Neural progenitor cell (in vitro differentiated cells): ENCODE results near the gene ABO. TPM values are rescaled to one million over a fixed set of nuclear protein-coding genes. Genes with fewer than 3 reads are reported as not detected.
A peak's percentile ranks its signal among the peaks of the same experiment; 100 is the strongest.

ENCODE experiments used
- DNase-seq: peaks from one replicate; pipeline ENCODE4 v3.0.0-alpha.2; 2016; ENCODE audit warnings: low spot score
- H2AFZ ChIP-seq: fragments of 200-600 bp; sonication (generic); replicated peaks from 2 replicates; pipeline ENCODE4 v1.6.1; 2016; ENCODE audit warnings: antibody characterized with exemption
- H3F3A ChIP-seq: fragments of 200-600 bp; sonication (generic); 2 replicates; pipeline ENCODE4 v1.6.1; 2016; ENCODE audit warnings: antibody characterized with exemption, low read depth
- H3K27ac ChIP-seq: fragments of 200-600 bp; sonication (generic); 2 replicates; pipeline ENCODE4 v1.5.1; 2016; ENCODE audit warnings: mild to moderate bottlenecking
- H3K27me3 ChIP-seq: fragments of 200-600 bp; sonication (generic); 2 replicates; pipeline ENCODE4 v1.6.1; 2016; ENCODE audit warnings: mild to moderate bottlenecking, moderate library complexity
- H3K36me3 ChIP-seq: fragments of 200-600 bp; sonication (generic); 2 replicates; pipeline ENCODE4 v1.5.1; 2016
- H3K4me1 ChIP-seq: fragments of 200-600 bp; sonication (generic); 2 replicates; pipeline ENCODE4 v1.6.1; 2016; ENCODE audit warnings: mixed run types
- H3K4me2 ChIP-seq: fragments of 200-600 bp; sonication (generic); 2 replicates; pipeline ENCODE4 v1.6.1; 2016
- H3K4me3 ChIP-seq: fragments of 200-600 bp; sonication (generic); 2 replicates; pipeline ENCODE4 v1.5.1; 2016
- H3K79me2 ChIP-seq: fragments of 200-600 bp; sonication (generic); 2 replicates; pipeline ENCODE4 v1.6.1; 2016; ENCODE audit warnings: low read depth
- H3K9ac ChIP-seq: fragments of 200-600 bp; sonication (generic); 2 replicates; pipeline ENCODE4 v1.6.1; 2016
- H3K9me3 ChIP-seq: fragments of 200-600 bp; sonication (generic); 2 replicates; pipeline ENCODE4 v1.5.1; 2016; ENCODE audit warnings: low read depth
- H4K20me1 ChIP-seq: fragments of 200-600 bp; sonication (generic); 2 replicates; pipeline ENCODE4 v1.6.1; 2016; ENCODE audit warnings: low read depth
- H3K27ac Mint-ChIP-seq: 3 replicates; pipeline ENCODE4 v1.8.0; 2021; ENCODE audit warnings: mixed read lengths
- H3K27me3 Mint-ChIP-seq: 2 replicates; pipeline ENCODE4 v1.8.0; 2022; ENCODE audit warnings: low read depth, mild to moderate bottlenecking, inconsistent platforms, moderate library complexity, mixed read lengths; ENCODE audit not compliant: insufficient read depth
- H3K36me3 Mint-ChIP-seq: 3 replicates; pipeline ENCODE4 v1.8.0; 2021; ENCODE audit warnings: mixed read lengths
- H3K4me1 Mint-ChIP-seq: 3 replicates; pipeline ENCODE4 v1.8.0; 2021; ENCODE audit warnings: mixed read lengths
- H3K4me3 Mint-ChIP-seq: 3 replicates; pipeline ENCODE4 v1.8.0; 2021; ENCODE audit warnings: mild to moderate bottlenecking, moderate library complexity, mixed read lengths
- H3K9me3 Mint-ChIP-seq: 3 replicates; pipeline ENCODE4 v1.8.0; 2020; ENCODE audit warnings: mixed read lengths
- EZH2 ChIP-seq: fragments of 200-600 bp; sonication (generic); IDR thresholded peaks from 2 replicates; pipeline ENCODE4 v1.6.1; 2017; ENCODE audit warnings: antibody characterized with exemption, mild to moderate bottlenecking, moderate library complexity
- EZH2phosphoT487 ChIP-seq: fragments of 200-600 bp; sonication (generic); IDR thresholded peaks from 2 replicates; pipeline ENCODE4 v1.6.1; 2017; ENCODE audit warnings: antibody characterized with exemption
- total RNA-seq: library from RNA; depleted of rRNA; stranded (reverse); fragments of >200 nt; gene quantifications from 2 replicates; pipeline ENCODE4 v1.2.3, GENCODE V29; 2015; ENCODE audit warnings: low replicate concordance
- TF ChIP-seq, protein P1 (sequence below): fragments of 200-600 bp; sonication (generic); IDR thresholded peaks from 2 replicates; pipeline ENCODE4 v1.5.1; 2017; ENCODE audit warnings: antibody characterized with exemption, mild to moderate bottlenecking

The ABO gene
- total RNA-seq, 1 donor from 2014 or later = not detected

DNA sequence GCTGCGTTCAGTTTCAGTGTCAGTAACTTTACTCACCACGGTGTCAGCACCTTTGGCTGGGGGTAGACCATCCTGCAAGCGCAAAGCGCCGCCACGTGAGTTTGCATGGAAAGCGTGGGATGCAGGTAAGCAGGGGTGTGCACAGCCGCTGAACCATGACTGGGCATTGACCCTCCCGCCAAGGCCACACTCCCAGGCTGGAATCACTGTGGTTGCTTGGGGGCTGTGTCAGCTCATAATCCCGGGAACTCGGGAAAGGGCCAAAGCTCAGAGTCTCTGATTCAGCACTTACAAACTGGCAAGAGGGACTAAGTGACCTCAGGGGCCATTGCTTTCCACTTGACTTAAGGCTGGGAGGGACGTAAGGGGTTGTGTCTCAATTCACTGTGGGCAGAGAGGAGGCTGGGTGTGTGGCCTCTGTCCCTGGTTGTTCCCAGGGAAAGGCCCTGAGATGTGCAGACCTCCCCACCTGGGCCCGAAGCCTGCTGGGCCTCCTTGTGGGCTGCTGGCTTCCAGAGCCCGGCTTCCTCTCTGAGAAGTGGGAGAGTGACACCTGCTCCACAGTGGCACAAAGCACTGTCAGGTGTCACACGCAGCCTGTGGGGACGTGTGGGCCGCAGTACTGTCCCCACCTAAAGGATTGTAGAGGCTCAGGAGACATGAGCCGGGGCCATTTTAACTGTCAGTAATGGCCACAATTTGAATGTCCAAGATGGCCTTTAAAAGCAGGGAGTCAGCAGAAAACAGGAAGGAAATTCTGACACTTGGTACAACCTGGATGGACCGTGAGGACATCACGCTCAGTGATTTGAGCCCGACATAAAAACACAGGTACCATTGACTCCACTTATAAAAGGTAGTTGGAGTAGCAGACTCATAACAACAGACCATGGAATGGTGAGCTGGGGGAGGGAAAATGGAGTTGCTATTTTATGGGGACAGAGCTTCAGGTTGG lies 16.7 kb downstream of the ABO start:
- H3K79me2 ChIP-seq = no peaks in the 10 kb centered on the region
- no peaks in the 10 kb centered on the region for H3K36me3 ChIP-seq
- peak overlapping the region; percentile 57 for H2AFZ ChIP-seq
- H4K20me1 ChIP-seq = no peaks in the 10 kb centered on the region
- H3K4me3 Mint-ChIP-seq = no peak overlapping the region
- H3K4me1 ChIP-seq = peaks cover 8% of the 10 kb centered on the region
- H3K9me3 ChIP-seq = no peaks in the 10 kb centered on the region
- H3K4me2 ChIP-seq = no peak overlapping the region
- no peak overlapping the region for H3K27ac ChIP-seq
- no peak for DNase-seq
- H3K9me3 Mint-ChIP-seq = no peaks in the 10 kb centered on the region
- H3F3A ChIP-seq = no peaks in the 10 kb centered on the region
- H3K9ac ChIP-seq = no peak overlapping the region
- no peaks in the 10 kb centered on the region for H3K36me3 Mint-ChIP-seq
- no peak overlapping the region for H3K4me3 ChIP-seq
- TF ChIP-seq, protein P1, sequence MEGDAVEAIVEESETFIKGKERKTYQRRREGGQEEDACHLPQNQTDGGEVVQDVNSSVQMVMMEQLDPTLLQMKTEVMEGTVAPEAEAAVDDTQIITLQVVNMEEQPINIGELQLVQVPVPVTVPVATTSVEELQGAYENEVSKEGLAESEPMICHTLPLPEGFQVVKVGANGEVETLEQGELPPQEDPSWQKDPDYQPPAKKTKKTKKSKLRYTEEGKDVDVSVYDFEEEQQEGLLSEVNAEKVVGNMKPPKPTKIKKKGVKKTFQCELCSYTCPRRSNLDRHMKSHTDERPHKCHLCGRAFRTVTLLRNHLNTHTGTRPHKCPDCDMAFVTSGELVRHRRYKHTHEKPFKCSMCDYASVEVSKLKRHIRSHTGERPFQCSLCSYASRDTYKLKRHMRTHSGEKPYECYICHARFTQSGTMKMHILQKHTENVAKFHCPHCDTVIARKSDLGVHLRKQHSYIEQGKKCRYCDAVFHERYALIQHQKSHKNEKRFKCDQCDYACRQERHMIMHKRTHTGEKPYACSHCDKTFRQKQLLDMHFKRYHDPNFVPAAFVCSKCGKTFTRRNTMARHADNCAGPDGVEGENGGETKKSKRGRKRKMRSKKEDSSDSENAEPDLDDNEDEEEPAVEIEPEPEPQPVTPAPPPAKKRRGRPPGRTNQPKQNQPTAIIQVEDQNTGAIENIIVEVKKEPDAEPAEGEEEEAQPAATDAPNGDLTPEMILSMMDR = no peak
- TF ChIP-seq EZH2phosphoT487 (no peak), EZH2 (no peak)
- peaks cover 3% of the 10 kb centered on the region for H3K4me1 Mint-ChIP-seq
- H3K27me3 Mint-ChIP-seq = peaks cover 4% of the 10 kb centered on the region
- no peaks in the 10 kb centered on the region for H3K27me3 ChIP-seq
- no peak overlapping the region for H3K27ac Mint-ChIP-seq

DNA sequence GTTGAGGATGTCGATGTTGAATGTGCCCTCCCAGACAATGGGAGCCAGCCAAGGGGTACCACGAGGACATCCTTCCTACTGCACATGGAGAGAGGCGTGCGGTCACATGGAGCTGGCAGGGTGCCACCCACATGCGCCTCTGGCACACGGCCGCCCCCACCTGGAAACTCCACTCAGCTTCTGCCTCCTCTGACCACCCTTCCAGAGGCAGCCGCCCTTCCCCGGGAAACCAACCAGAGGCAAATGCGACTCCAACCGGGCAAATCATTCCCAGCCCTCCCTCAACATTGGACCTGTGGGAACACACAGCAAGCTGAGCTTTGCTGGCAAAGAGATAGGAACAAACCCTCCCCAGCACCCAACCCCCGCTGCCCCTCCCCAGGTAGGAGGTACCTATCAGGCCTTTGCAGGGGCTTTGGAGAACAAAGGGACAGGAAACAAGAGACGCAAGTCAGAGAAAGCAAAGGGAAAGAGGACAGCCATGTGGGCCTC lies 17.5 kb downstream of the ABO start:
- Mint-ChIP-seq H3K36me3 (no peaks in the 10 kb centered on the region), H3K9me3 (no peaks in the 10 kb centered on the region), H3K4me1 (peaks cover 3% of the 10 kb centered on the region), H3K27me3 (peaks cover 6% of the 10 kb centered on the region), H3K4me3 (no peak overlapping the region), H3K27ac (no peak overlapping the region)
- H3K4me1 ChIP-seq = peaks cover 8% of the 10 kb centered on the region
- H3K36me3 ChIP-seq = no peaks in the 10 kb centered on the region
- H3K4me2 ChIP-seq = no peak overlapping the region
- DNase-seq = no peak
- TF ChIP-seq, protein P1 = no peak
- no peak for TF ChIP-seq EZH2phosphoT487
- no peaks in the 10 kb centered on the region for H3K79me2 ChIP-seq
- no peak overlapping the region for H3K9ac ChIP-seq
- no peak overlapping the region for H3K4me3 ChIP-seq
- H3K27me3 ChIP-seq = no peaks in the 10 kb centered on the region
- H3K27ac ChIP-seq = no peak overlapping the region
- H2AFZ ChIP-seq = peak overlapping the region; percentile 57
- no peaks in the 10 kb centered on the region for H3K9me3 ChIP-seq
- H4K20me1 ChIP-seq = no peaks in the 10 kb centered on the region
- H3F3A ChIP-seq = no peaks in the 10 kb centered on the region

DNA sequence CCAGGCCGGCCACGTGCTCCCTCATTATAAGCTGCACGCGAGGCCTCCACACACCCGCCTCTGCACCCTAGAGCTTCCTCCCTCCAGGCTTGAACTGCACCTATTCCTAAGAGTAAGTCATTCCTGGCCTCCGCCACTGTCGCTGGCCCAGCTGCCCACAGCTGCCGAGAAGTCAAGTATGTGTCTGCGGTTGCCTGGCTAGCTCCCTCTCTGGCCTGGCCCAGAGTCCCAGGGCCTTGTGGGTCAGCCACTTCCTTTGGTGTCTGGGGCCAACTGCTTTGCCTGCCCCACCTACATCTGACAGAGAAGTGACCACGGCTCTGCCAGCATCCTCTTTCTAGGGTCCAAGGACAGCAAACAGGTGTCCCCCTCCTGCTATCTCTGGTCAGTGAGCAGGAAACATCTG lies 18.3 kb downstream of the ABO start:
- Histone ChIP-seq H3K27ac (no peak overlapping the region), H3K27me3 (no peaks in the 10 kb centered on the region), H3F3A (no peaks in the 10 kb centered on the region), H3K9me3 (no peaks in the 10 kb centered on the region), H4K20me1 (no peaks in the 10 kb centered on the region), H3K4me2 (no peak overlapping the region), H2AFZ (no peak overlapping the region), H3K4me1 (peaks cover 8% of the 10 kb centered on the region), H3K4me3 (no peak overlapping the region), H3K79me2 (no peaks in the 10 kb centered on the region), H3K9ac (no peak overlapping the region), H3K36me3 (no peaks in the 10 kb centered on the region)
- no peak overlapping the region for H3K4me3 Mint-ChIP-seq
- H3K27ac Mint-ChIP-seq = peak overlapping the region; percentile 72
- TF ChIP-seq, protein P1 = no peak
- TF ChIP-seq EZH2phosphoT487 (no peak), EZH2 (no peak)
- no peaks in the 10 kb centered on the region for H3K36me3 Mint-ChIP-seq
- peaks cover 3% of the 10 kb centered on the region for H3K4me1 Mint-ChIP-seq
- no peaks in the 10 kb centered on the region for H3K9me3 Mint-ChIP-seq
- H3K27me3 Mint-ChIP-seq = peaks cover 6% of the 10 kb centered on the region
- no peak for DNase-seq
